GM12878 (cell line): ENCODE data around the gene YJU2. TPM values are rescaled to one million over a fixed set of nuclear protein-coding genes. Genes with fewer than 3 reads are reported as not detected.

Source experiments
- ATAC-seq: fragments of 200-7000 bp; cut with Tn5 transposase; 3 replicates; pipeline ENCODE4 v1.9.1; 2020; ENCODE audit warnings: mild to moderate bottlenecking, moderate library complexity
- BruUV-seq: library from RNA; stranded (reverse); fragments of 400-500 nt; replicated peaks from 2 replicates; lab custom pipeline; 2021; lab: Mats Ljungman, UMichigan
- CTCF ChIA-PET: fragments of 300-600 bp; sonication (Branson Sonifier 250); formaldehyde crosslinking; extraction: SDS; loops from one replicate; lab custom pipeline; 2021; ENCODE audit warnings: inconsistent platforms; lab: Yijun Ruan, JAX
- POLR2A ChIA-PET: fragments of 350-600 bp; formaldehyde crosslinking; extraction: SDS; loops from one replicate; lab custom pipeline; 2021; ENCODE audit warnings: inconsistent platforms; lab: Charles Lee
- RAD21 ChIA-PET: fragments of 300-600 bp; sonication (Branson Sonifier 250); formaldehyde crosslinking; loops from one replicate; lab custom pipeline; 2023; ENCODE audit warnings: antibody characterized with exemption; ENCODE audit not compliant: unreplicated experiment; lab: Charles Lee
- SMC1A ChIA-PET: fragments of 300-600 bp; sonication (Branson Sonifier 250); formaldehyde crosslinking; loops from one replicate; lab custom pipeline; 2023; ENCODE audit not compliant: unreplicated experiment, uncharacterized antibody; lab: Charles Lee
- DNase-seq: peaks from one replicate; pipeline ENCODE4 v3.0.0-alpha.2; 2011; ENCODE audit warnings: low read depth, low spot score
- FAIRE-seq: peaks from 3 replicates; lab custom pipeline; 2011; peaks lifted over from hg19 to GRCh38; lab: Jason Lieb, UNC
- H2AFZ ChIP-seq: 2 replicates; pipeline ENCODE4 v1.6.0; 2011; ENCODE audit warnings: low read depth, low read length, control low read depth; ENCODE audit not compliant: control insufficient read depth
- H3K27ac ChIP-seq: 2 replicates; pipeline ENCODE4 v1.5.1; 2011; ENCODE audit warnings: control low read depth; ENCODE audit not compliant: control insufficient read depth, insufficient read depth
- H3K27me3 ChIP-seq, 2 experiments: replicated peaks in 1 of 2; 2 replicates each; pipeline versions ENCODE4 v1.6.0 to v1.6.1; 2011; ENCODE audit warnings: low read length in 1 of 2; ENCODE audit not compliant: control insufficient read depth in 2 of 2, insufficient read depth in 2 of 2
- H3K36me3 ChIP-seq, 2 experiments: 2 replicates each; pipeline ENCODE4 v1.5.1; 2011; ENCODE audit warnings: low read length in 1 of 2; ENCODE audit not compliant: control insufficient read depth in 2 of 2, insufficient read depth in 2 of 2
- H3K4me1 ChIP-seq: 2 replicates; pipeline ENCODE4 v1.6.1; 2011; ENCODE audit warnings: mild to moderate bottlenecking, low read length, moderate library complexity, mixed read lengths; ENCODE audit not compliant: control insufficient read depth, insufficient read depth
- H3K4me2 ChIP-seq: 2 replicates; pipeline ENCODE4 v1.6.0; 2011; ENCODE audit warnings: control low read depth; ENCODE audit not compliant: control insufficient read depth, insufficient read depth
- H3K4me3 ChIP-seq: fragments of 200-600 bp; sonication (generic); 2 replicates; pipeline ENCODE4 v1.5.1; 2016
- H3K79me2 ChIP-seq: 2 replicates; pipeline ENCODE4 v1.6.0; 2011; ENCODE audit warnings: low read length; ENCODE audit not compliant: control insufficient read depth, insufficient read depth
- H3K9ac ChIP-seq: 2 replicates; pipeline ENCODE4 v1.8.0; 2011; ENCODE audit warnings: low read length, control low read depth, mixed read lengths; ENCODE audit not compliant: control insufficient read depth, insufficient read depth
- H3K9me3 ChIP-seq: replicated peaks from 3 replicates; pipeline ENCODE4 v1.5.1; 2011; ENCODE audit warnings: mild to moderate bottlenecking, low read length; ENCODE audit not compliant: control insufficient read depth, insufficient read depth
- H4K20me1 ChIP-seq: 2 replicates; pipeline ENCODE4 v1.6.0; 2011; ENCODE audit not compliant: control insufficient read depth, insufficient read depth
- ATF7 ChIP-seq: fragments of 450-650 bp; IDR thresholded peaks from 2 replicates; pipeline ENCODE4 v1.6.1; 2016; ENCODE audit warnings: low read depth, mild to moderate bottlenecking
- CBX5 ChIP-seq: sonication (generic); IDR thresholded peaks from 2 replicates; pipeline ENCODE4 v1.6.1; 2016; ENCODE audit warnings: low read depth, moderate library complexity, mild to moderate bottlenecking, inconsistent platforms
- CREM ChIP-seq: IDR thresholded peaks from 2 replicates; pipeline ENCODE4 v1.6.1; 2014; ENCODE audit warnings: antibody characterized with exemption, low read depth
- IRF4 ChIP-seq: IDR thresholded peaks from 2 replicates; pipeline ENCODE4 v1.6.1; 2011; ENCODE audit warnings: low read depth, low read length
- PAX5 ChIP-seq: IDR thresholded peaks from 2 replicates; pipeline ENCODE4 v1.6.1; 2011; ENCODE audit warnings: low read depth, low read length, borderline replicate concordance
- PRDM15 ChIP-seq: fragments of 450-650 bp; formaldehyde crosslinking; IDR thresholded peaks from 2 replicates; pipeline ENCODE4 v1.4.0; 2020; ENCODE audit warnings: mild to moderate bottlenecking, moderate library complexity
- RB1 ChIP-seq: fragments of 450-650 bp; formaldehyde crosslinking; IDR thresholded peaks from 2 replicates; pipeline ENCODE4 v1.6.1; 2017; ENCODE audit warnings: mild to moderate bottlenecking, borderline replicate concordance
- RUNX3 ChIP-seq: IDR thresholded peaks from 2 replicates; pipeline ENCODE4 v1.6.1; 2012; ENCODE audit warnings: low read length, inconsistent platforms
- SIX5 ChIP-seq: IDR thresholded peaks from 2 replicates; pipeline ENCODE4 v1.6.1; 2011; ENCODE audit warnings: mild to moderate bottlenecking, low read depth, low read length, moderate library complexity; ENCODE audit not compliant: severe bottlenecking
- ZZZ3 ChIP-seq: IDR thresholded peaks from 2 replicates; pipeline ENCODE4 v1.6.1; 2011; ENCODE audit warnings: low read depth; ENCODE audit not compliant: control insufficient read depth, insufficient read length
- WGBS: methylation state at CpG from one replicate; pipeline ENCODE4 v1.1.6; 2016; ENCODE audit warnings: low lambda C conversion rate; ENCODE audit not compliant: insufficient replicate concordance, insufficient coverage; ENCODE audit errors: missing lambda C conversion rate; 5-methylcytosine and 5-hydroxymethylcytosine counted together
- in situ Hi-C: fragments of 300-500 bp; cut with MboI; formaldehyde crosslinking; loops from 9 replicates; pipeline ENCODE4 v1.14.3; 2018; ENCODE audit warnings: mixed read lengths
- intact Hi-C: fragments of 100-400 bp; cut with micrococcal nuclease; formaldehyde crosslinking; loops from one replicate; pipeline ENCODE4 v1.14.2; 2022; ENCODE audit not compliant: unreplicated experiment
- polyA plus RNA-seq, 11 experiments: library from polyadenylated mRNA; depleted of rRNA in 4 of 11; unstranded in 6 of 11; stranded (reverse) in 5 of 11; fragments of >200 nt; fragmentation: Nextera tagmentation in 4 of 11; fragmentation: Illumina TruSeq in 1 of 11; extraction: Ambion mirVana in 4 of 11; extraction: Trizol in 1 of 11; gene quantifications; 1 replicate in 1 of 11; 2 replicates in 10 of 11; pipeline versions ENCODE4 v1.2.1 to v1.2.3, GENCODE V29; 2011 to 2016; ENCODE audit warnings: inconsistent platforms in 2 of 11, missing spikeins in 2 of 11, low read depth in 1 of 11
- total RNA-seq, 4 experiments: library from RNA; depleted of rRNA in 3 of 4; stranded (reverse); fragments of >200 nt in 3 of 4; fragmentation: Illumina TruSeq in 1 of 4; extraction: Trizol in 1 of 4; gene quantifications; 2 replicates each; pipeline versions ENCODE4 v1.2.1 to v1.2.3, GENCODE V29; 2013 to 2021

YJU2 gene
- total and polyA plus RNA-seq, 10 of the 15 experiments (the other 5 are each of a cell fraction or from before 2014, with no cell fraction given), result 0.26 to 40.7 (median 23.8) TPM

- H3K36me3 ChIP-seq, result no peaks in the 10 kb centered on the region
- no peak; the same call in 1 of the 3 replicates for ATAC-seq
- 77% methylated on average over 22 of the region's 22 CpGs for WGBS
- H3K4me1 ChIP-seq, result no peaks in the 10 kb centered on the region
- ChIA-PET RAD21 (no interaction called here), CTCF (no interaction called here), POLR2A (no interaction called here), SMC1A (no interaction called here)
- H3K79me2 ChIP-seq, result no peaks in the 10 kb centered on the region
- no peak overlapping the region for H2AFZ ChIP-seq
- no peak overlapping the region for H3K27ac ChIP-seq
- TF ChIP-seq PAX5, result no peak
- TF ChIP-seq RUNX3, result no peak
- no peak for TF ChIP-seq CREM
- TF ChIP-seq IRF4, result no peak
- TF ChIP-seq CBX5, result no peak
- TF ChIP-seq SIX5, result no peak
- no peak for TF ChIP-seq PRDM15
- no peak for TF ChIP-seq ATF7
- TF ChIP-seq ZZZ3, result no peak
- TF ChIP-seq RB1, result no peak
- H3K9ac ChIP-seq, result no peak overlapping the region
- no peaks in the 10 kb centered on the region for H3K27me3 ChIP-seq
- no peaks in the 10 kb centered on the region for H3K9me3 ChIP-seq
- no peak for DNase-seq
- no peak overlapping the region for H3K4me3 ChIP-seq
- intact Hi-C loops, result no loop called here
- H3K4me2 ChIP-seq, result no peak overlapping the region
- BruUV-seq, result no TSS peak
- in situ Hi-C loops, result no loop called here
- no peaks in the 10 kb centered on the region for H4K20me1 ChIP-seq
- no peak for FAIRE-seq
Observed at GRCh38 chr19:4310247-4311121, 63.6 kb downstream of the YJU2 start.
